WTC11 (cell line): ENCODE measurements around the gene CEACAM8. TPM values are rescaled to one million over a fixed set of nuclear protein-coding genes. Genes with fewer than 3 reads are reported as not detected.

Experiments
- ATAC-seq: fragments of 200-7000 bp; cut with Tn5 transposase; 2 replicates; pipeline ENCODE4 v1.10.0; 2021; ENCODE audit warnings: mild to moderate bottlenecking, moderate library complexity
- CTCF ChIA-PET: fragments of 300-600 bp; sonication (Branson Sonifier 250); formaldehyde crosslinking; loops from one replicate; lab custom pipeline; 2021; ENCODE audit warnings: antibody characterized with exemption; lab: Charles Lee
- POLR2A ChIA-PET: fragments of 350-600 bp; sonication (Branson Sonifier 250); formaldehyde crosslinking; loops from one replicate; lab custom pipeline; 2021; ENCODE audit warnings: antibody characterized with exemption; lab: Charles Lee
- DNase-seq: peaks from one replicate; pipeline ENCODE4 v3.0.0; 2021; ENCODE audit warnings: low spot score
- H3K27ac Mint-ChIP-seq: 2 replicates; pipeline ENCODE4 v1.8.0; 2021; ENCODE audit warnings: mixed read lengths
- H3K27me3 Mint-ChIP-seq: 2 replicates; pipeline ENCODE4 v1.8.0; 2021; ENCODE audit warnings: low read depth, mild to moderate bottlenecking, moderate library complexity, mixed read lengths
- H3K36me3 Mint-ChIP-seq: 2 replicates; pipeline ENCODE4 v1.8.0; 2021; ENCODE audit warnings: mixed read lengths
- H3K4me1 Mint-ChIP-seq: 2 replicates; pipeline ENCODE4 v1.8.0; 2022; ENCODE audit warnings: mixed read lengths
- H3K4me3 Mint-ChIP-seq: 2 replicates; pipeline ENCODE4 v1.8.0; 2021; ENCODE audit warnings: mild to moderate bottlenecking, moderate library complexity, mixed read lengths
- H3K9me3 Mint-ChIP-seq: 2 replicates; pipeline ENCODE4 v1.8.0; 2021; ENCODE audit warnings: mixed read lengths
- CBFB ChIP-seq: sonication (generic); formaldehyde crosslinking; IDR thresholded peaks from 2 replicates; pipeline ENCODE4 v1.8.1; 2022; ENCODE audit warnings: mild to moderate bottlenecking, low read depth, missing genetic modification reagents
- CREB1 ChIP-seq: sonication (generic); formaldehyde crosslinking; IDR thresholded peaks from 2 replicates; pipeline ENCODE4 v1.8.0; 2023; ENCODE audit warnings: mild to moderate bottlenecking, missing genetic modification reagents
- E2F1 ChIP-seq: sonication (generic); formaldehyde crosslinking; IDR thresholded peaks from 2 replicates; pipeline ENCODE4 v1.8.0; 2022; ENCODE audit warnings: mild to moderate bottlenecking, missing genetic modification reagents
- ERG ChIP-seq: fragments of 250-450 bp; sonication (Bioruptor Pico); IDR thresholded peaks from 2 replicates; pipeline ENCODE4 v1.8.0; 2021; ENCODE audit warnings: mild to moderate bottlenecking
- ETV6 ChIP-seq: sonication (generic); formaldehyde crosslinking; IDR thresholded peaks from 2 replicates; pipeline ENCODE4 v1.8.1; 2022; ENCODE audit warnings: mild to moderate bottlenecking, missing genetic modification reagents
- FOXP1 ChIP-seq: sonication (generic); formaldehyde crosslinking; IDR thresholded peaks from 2 replicates; pipeline ENCODE4 v1.8.0; 2022; ENCODE audit warnings: missing genetic modification reagents, mild to moderate bottlenecking, moderate library complexity, borderline replicate concordance
- MAX ChIP-seq: sonication (generic); formaldehyde crosslinking; IDR thresholded peaks from 2 replicates; pipeline ENCODE4 v1.8.0; 2022; ENCODE audit warnings: mild to moderate bottlenecking, missing genetic modification reagents
- MXD4 ChIP-seq: fragments of 250-450 bp; sonication (Bioruptor Pico); IDR thresholded peaks from 2 replicates; pipeline ENCODE4 v1.8.0; 2021; ENCODE audit warnings: mild to moderate bottlenecking, moderate library complexity, borderline replicate concordance
- NFYB ChIP-seq: sonication (generic); formaldehyde crosslinking; conservative IDR thresholded peaks from 2 replicates; pipeline ENCODE4 v1.8.0; 2022; ENCODE audit warnings: low read depth, missing genetic modification reagents
- NR3C1 ChIP-seq: sonication (generic); formaldehyde crosslinking; conservative IDR thresholded peaks from 2 replicates; pipeline ENCODE4 v1.8.1; 2023; ENCODE audit warnings: low read depth, mild to moderate bottlenecking, missing genetic modification reagents
- PRRX2 ChIP-seq: fragments of 250-450 bp; sonication (Bioruptor Pico); IDR thresholded peaks from 2 replicates; pipeline ENCODE4 v1.8.0; 2021; ENCODE audit warnings: mild to moderate bottlenecking
- RORB ChIP-seq: fragments of 250-450 bp; sonication (Bioruptor Pico); IDR thresholded peaks from 2 replicates; pipeline ENCODE4 v1.9.0; 2021; ENCODE audit warnings: mild to moderate bottlenecking
- SMAD3 ChIP-seq: sonication (generic); formaldehyde crosslinking; IDR thresholded peaks from 2 replicates; pipeline ENCODE4 v1.8.0; 2022; ENCODE audit warnings: missing genetic modification reagents, mild to moderate bottlenecking, borderline replicate concordance
- TCF7 ChIP-seq: sonication (generic); formaldehyde crosslinking; IDR thresholded peaks from 2 replicates; pipeline ENCODE4 v1.8.0; 2022; ENCODE audit warnings: mild to moderate bottlenecking, low read depth, missing genetic modification reagents, moderate library complexity
- TP53 ChIP-seq: sonication (generic); formaldehyde crosslinking; IDR thresholded peaks from 2 replicates; pipeline ENCODE4 v1.8.1; 2023; ENCODE audit warnings: mild to moderate bottlenecking, missing genetic modification reagents
- USF1 ChIP-seq: sonication (generic); formaldehyde crosslinking; IDR thresholded peaks from 2 replicates; pipeline ENCODE4 v1.8.0; 2022; ENCODE audit warnings: mild to moderate bottlenecking, missing genetic modification reagents
- ZNF263 ChIP-seq: sonication (generic); formaldehyde crosslinking; IDR thresholded peaks from 2 replicates; pipeline ENCODE4 v1.8.1; 2022; ENCODE audit warnings: low read depth, mild to moderate bottlenecking, moderate library complexity, missing genetic modification reagents
- ZNF317 ChIP-seq: sonication (generic); formaldehyde crosslinking; IDR thresholded peaks from 2 replicates; pipeline ENCODE4 v1.8.1; 2023; ENCODE audit warnings: low read depth, mild to moderate bottlenecking, moderate library complexity, missing genetic modification reagents, borderline replicate concordance
- ZNF396 ChIP-seq: fragments of 250-450 bp; sonication (Bioruptor Pico); IDR thresholded peaks from 2 replicates; pipeline ENCODE4 v1.8.0; 2021; ENCODE audit warnings: mild to moderate bottlenecking, moderate library complexity, borderline replicate concordance
- ZSCAN18 ChIP-seq: fragments of 250-450 bp; sonication (Bioruptor Pico); IDR thresholded peaks from 2 replicates; pipeline ENCODE4 v2.1.2; 2022; ENCODE audit warnings: mild to moderate bottlenecking, moderate library complexity
- total RNA-seq: library from RNA; stranded (reverse); gene quantifications from 3 replicates; pipeline ENCODE4 v1.2.3, GENCODE V29; 2021
- TF ChIP-seq, protein P1 (sequence below): sonication (generic); formaldehyde crosslinking; IDR thresholded peaks from 2 replicates; pipeline ENCODE4 v1.8.0; 2023; ENCODE audit warnings: missing genetic modification reagents
- TF ChIP-seq, protein P2 (sequence below): sonication (generic); formaldehyde crosslinking; IDR thresholded peaks from 2 replicates; pipeline ENCODE4 v1.8.1; 2023; ENCODE audit warnings: mild to moderate bottlenecking, missing genetic modification reagents
- TF ChIP-seq, protein P3 (sequence below): sonication (generic); formaldehyde crosslinking; IDR thresholded peaks from 2 replicates; pipeline ENCODE4 v1.8.0; 2023; ENCODE audit warnings: mild to moderate bottlenecking, missing genetic modification reagents

CEACAM8 gene
- total RNA-seq, 1 experiment from 2014 or later = not detected

- TF ChIP-seq SMAD3 (no peak), CREB1 (no peak), USF1 (no peak), TCF7 (CRISPR knock-in tag) (no peak), ZNF396 (CRISPR knock-in tag) (no peak), ZSCAN18 (CRISPR knock-in tag) (no peak), PRRX2 (CRISPR knock-in tag) (no peak), TP53 (no peak), ERG (CRISPR knock-in tag) (no peak), MAX (CRISPR knock-in tag) (no peak), NR3C1 (no peak), MXD4 (CRISPR knock-in tag) (no peak)
- TF ChIP-seq, protein P1, sequence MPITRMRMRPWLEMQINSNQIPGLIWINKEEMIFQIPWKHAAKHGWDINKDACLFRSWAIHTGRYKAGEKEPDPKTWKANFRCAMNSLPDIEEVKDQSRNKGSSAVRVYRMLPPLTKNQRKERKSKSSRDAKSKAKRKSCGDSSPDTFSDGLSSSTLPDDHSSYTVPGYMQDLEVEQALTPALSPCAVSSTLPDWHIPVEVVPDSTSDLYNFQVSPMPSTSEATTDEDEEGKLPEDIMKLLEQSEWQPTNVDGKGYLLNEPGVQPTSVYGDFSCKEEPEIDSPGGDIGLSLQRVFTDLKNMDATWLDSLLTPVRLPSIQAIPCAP (CRISPR knock-in tag) = no peak
Observed at GRCh38 chr19:42546831-42547500, 47.8 kb downstream of the CEACAM8 start (continued).

GRCh38 chr19:42544146-42544545 lies 50.6 kb downstream of the CEACAM8 start:
- DNase-seq (no peak), ATAC-seq (no peak)
- POLR2A ChIA-PET = no interaction called here
- H3K27ac Mint-ChIP-seq = no peak overlapping the region
- peaks cover 5% of the 10 kb centered on the region for H3K36me3 Mint-ChIP-seq
- peaks cover 29% of the 10 kb centered on the region for H3K27me3 Mint-ChIP-seq
- peaks cover 20% of the 10 kb centered on the region for H3K4me1 Mint-ChIP-seq
- peaks cover 7% of the 10 kb centered on the region for H3K9me3 Mint-ChIP-seq
- CTCF ChIA-PET = interaction anchor here (1.0 to 1.6 kb wide), 2 partner anchors 12 to 104 kb away, joined by 3 to 5 read pairs; no protein-coding TSS in a partner anchor
- TF ChIP-seq ETV6 (CRISPR knock-in tag) (no peak), NFYB (CRISPR knock-in tag) (no peak), FOXP1 (CRISPR knock-in tag) (no peak), TP53 (no peak), RORB (CRISPR knock-in tag) (no peak), E2F1 (CRISPR knock-in tag) (no peak), NR3C1 (no peak), ZNF317 (CRISPR knock-in tag) (no peak), ZNF263 (no peak), CBFB (CRISPR knock-in tag) (no peak)
- TF ChIP-seq, protein P2, sequence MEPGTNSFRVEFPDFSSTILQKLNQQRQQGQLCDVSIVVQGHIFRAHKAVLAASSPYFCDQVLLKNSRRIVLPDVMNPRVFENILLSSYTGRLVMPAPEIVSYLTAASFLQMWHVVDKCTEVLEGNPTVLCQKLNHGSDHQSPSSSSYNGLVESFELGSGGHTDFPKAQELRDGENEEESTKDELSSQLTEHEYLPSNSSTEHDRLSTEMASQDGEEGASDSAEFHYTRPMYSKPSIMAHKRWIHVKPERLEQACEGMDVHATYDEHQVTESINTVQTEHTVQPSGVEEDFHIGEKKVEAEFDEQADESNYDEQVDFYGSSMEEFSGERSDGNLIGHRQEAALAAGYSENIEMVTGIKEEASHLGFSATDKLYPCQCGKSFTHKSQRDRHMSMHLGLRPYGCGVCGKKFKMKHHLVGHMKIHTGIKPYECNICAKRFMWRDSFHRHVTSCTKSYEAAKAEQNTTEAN (CRISPR knock-in tag) = no peak
- TF ChIP-seq, protein P3, sequence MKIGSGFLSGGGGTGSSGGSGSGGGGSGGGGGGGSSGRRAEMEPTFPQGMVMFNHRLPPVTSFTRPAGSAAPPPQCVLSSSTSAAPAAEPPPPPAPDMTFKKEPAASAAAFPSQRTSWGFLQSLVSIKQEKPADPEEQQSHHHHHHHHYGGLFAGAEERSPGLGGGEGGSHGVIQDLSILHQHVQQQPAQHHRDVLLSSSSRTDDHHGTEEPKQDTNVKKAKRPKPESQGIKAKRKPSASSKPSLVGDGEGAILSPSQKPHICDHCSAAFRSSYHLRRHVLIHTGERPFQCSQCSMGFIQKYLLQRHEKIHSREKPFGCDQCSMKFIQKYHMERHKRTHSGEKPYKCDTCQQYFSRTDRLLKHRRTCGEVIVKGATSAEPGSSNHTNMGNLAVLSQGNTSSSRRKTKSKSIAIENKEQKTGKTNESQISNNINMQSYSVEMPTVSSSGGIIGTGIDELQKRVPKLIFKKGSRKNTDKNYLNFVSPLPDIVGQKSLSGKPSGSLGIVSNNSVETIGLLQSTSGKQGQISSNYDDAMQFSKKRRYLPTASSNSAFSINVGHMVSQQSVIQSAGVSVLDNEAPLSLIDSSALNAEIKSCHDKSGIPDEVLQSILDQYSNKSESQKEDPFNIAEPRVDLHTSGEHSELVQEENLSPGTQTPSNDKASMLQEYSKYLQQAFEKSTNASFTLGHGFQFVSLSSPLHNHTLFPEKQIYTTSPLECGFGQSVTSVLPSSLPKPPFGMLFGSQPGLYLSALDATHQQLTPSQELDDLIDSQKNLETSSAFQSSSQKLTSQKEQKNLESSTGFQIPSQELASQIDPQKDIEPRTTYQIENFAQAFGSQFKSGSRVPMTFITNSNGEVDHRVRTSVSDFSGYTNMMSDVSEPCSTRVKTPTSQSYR = no peak
- H3K4me3 Mint-ChIP-seq = no peak overlapping the region
